Astrocyte (in vitro differentiated cells and primary cell): ENCODE measurements around the gene WDR35. TPM values are rescaled to one million over a fixed set of nuclear protein-coding genes. Genes with fewer than 3 reads are reported as not detected.

Experiments used
- DNase-seq: peaks from one replicate; pipeline ENCODE4 v3.0.0-alpha.2; 2010; ENCODE audit warnings: low read depth
- FAIRE-seq: peaks from 2 replicates; lab custom pipeline; 2011; peaks lifted over from hg19 to GRCh38; lab: Jason Lieb, UNC
- H2AFZ ChIP-seq: 2 replicates; pipeline ENCODE4 v1.6.0; 2012; ENCODE audit warnings: low read depth, low read length, inconsistent platforms
- H3K27ac ChIP-seq: 2 replicates; pipeline ENCODE4 v1.5.1; 2011; ENCODE audit warnings: low read depth, low read length, inconsistent platforms
- H3K27me3 ChIP-seq: 2 replicates; pipeline ENCODE4 v1.6.0; 2011; ENCODE audit warnings: low read length, inconsistent platforms; ENCODE audit not compliant: insufficient read depth
- H3K36me3 ChIP-seq: 2 replicates; pipeline ENCODE4 v1.5.1; 2011; ENCODE audit warnings: low read length, inconsistent platforms; ENCODE audit not compliant: insufficient read depth
- H3K4me1 ChIP-seq: 2 replicates; pipeline ENCODE4 v1.5.1; 2011; ENCODE audit warnings: low read length, inconsistent platforms; ENCODE audit not compliant: insufficient read depth
- H3K4me2 ChIP-seq: 2 replicates; pipeline ENCODE4 v1.6.0; 2012; ENCODE audit warnings: low read length, inconsistent platforms
- H3K4me3 ChIP-seq: 2 replicates; pipeline ENCODE4 v1.5.1; 2011; ENCODE audit warnings: low read depth, mild to moderate bottlenecking, low read length, inconsistent platforms; ENCODE audit not compliant: insufficient read depth
- H3K79me2 ChIP-seq: 2 replicates; pipeline ENCODE4 v1.6.0; 2012; ENCODE audit warnings: mild to moderate bottlenecking, low read length, inconsistent platforms; ENCODE audit not compliant: insufficient read depth
- H3K9ac ChIP-seq: 2 replicates; pipeline ENCODE4 v1.6.0; 2012; ENCODE audit warnings: mild to moderate bottlenecking, low read length, inconsistent platforms
- H3K9me3 ChIP-seq: 2 replicates; pipeline ENCODE4 v1.5.1; 2012; ENCODE audit warnings: low read depth, mild to moderate bottlenecking, low read length, inconsistent platforms; ENCODE audit not compliant: insufficient read depth
- H4K20me1 ChIP-seq: 2 replicates; pipeline ENCODE4 v1.6.0; 2012; ENCODE audit warnings: low read length, inconsistent platforms; ENCODE audit not compliant: insufficient read depth
- H3K27ac Mint-ChIP-seq: one replicate; pipeline ENCODE4 v1.8.0; 2021; ENCODE audit warnings: mild to moderate bottlenecking, mixed read lengths; ENCODE audit not compliant: unreplicated experiment
- H3K27me3 Mint-ChIP-seq: one replicate; pipeline ENCODE4 v1.8.0; 2021; ENCODE audit warnings: low read depth, mixed read lengths; ENCODE audit not compliant: unreplicated experiment
- H3K36me3 Mint-ChIP-seq: one replicate; pipeline ENCODE4 v1.8.0; 2021; ENCODE audit warnings: low read depth, mixed read lengths; ENCODE audit not compliant: unreplicated experiment
- H3K4me1 Mint-ChIP-seq: one replicate; pipeline ENCODE4 v1.8.0; 2021; ENCODE audit warnings: low read depth, mixed read lengths; ENCODE audit not compliant: unreplicated experiment
- H3K4me3 Mint-ChIP-seq: one replicate; pipeline ENCODE4 v1.8.0; 2021; ENCODE audit warnings: mild to moderate bottlenecking, moderate library complexity, mixed read lengths; ENCODE audit not compliant: unreplicated experiment
- H3K9me3 Mint-ChIP-seq: one replicate; pipeline ENCODE4 v1.8.0; 2021; ENCODE audit warnings: mild to moderate bottlenecking, mixed read lengths; ENCODE audit not compliant: unreplicated experiment
- EZH2 ChIP-seq: IDR thresholded peaks from 2 replicates; pipeline ENCODE4 v1.6.1; 2012; ENCODE audit warnings: mild to moderate bottlenecking, low read length, inconsistent platforms; ENCODE audit not compliant: insufficient read depth
- total RNA-seq: library from RNA; stranded (reverse); gene quantifications from 2 replicates; pipeline ENCODE4 v1.2.1, GENCODE V29; 2021
- TF ChIP-seq, protein P1 (sequence below): IDR thresholded peaks from 2 replicates; pipeline ENCODE4 v1.5.1; 2011; ENCODE audit warnings: low read depth, mild to moderate bottlenecking, inconsistent platforms, low read length, moderate library complexity; ENCODE audit not compliant: insufficient read depth

Gene WDR35
- total RNA-seq, 1 donor from 2014 or later = 9.6 TPM

DNA sequence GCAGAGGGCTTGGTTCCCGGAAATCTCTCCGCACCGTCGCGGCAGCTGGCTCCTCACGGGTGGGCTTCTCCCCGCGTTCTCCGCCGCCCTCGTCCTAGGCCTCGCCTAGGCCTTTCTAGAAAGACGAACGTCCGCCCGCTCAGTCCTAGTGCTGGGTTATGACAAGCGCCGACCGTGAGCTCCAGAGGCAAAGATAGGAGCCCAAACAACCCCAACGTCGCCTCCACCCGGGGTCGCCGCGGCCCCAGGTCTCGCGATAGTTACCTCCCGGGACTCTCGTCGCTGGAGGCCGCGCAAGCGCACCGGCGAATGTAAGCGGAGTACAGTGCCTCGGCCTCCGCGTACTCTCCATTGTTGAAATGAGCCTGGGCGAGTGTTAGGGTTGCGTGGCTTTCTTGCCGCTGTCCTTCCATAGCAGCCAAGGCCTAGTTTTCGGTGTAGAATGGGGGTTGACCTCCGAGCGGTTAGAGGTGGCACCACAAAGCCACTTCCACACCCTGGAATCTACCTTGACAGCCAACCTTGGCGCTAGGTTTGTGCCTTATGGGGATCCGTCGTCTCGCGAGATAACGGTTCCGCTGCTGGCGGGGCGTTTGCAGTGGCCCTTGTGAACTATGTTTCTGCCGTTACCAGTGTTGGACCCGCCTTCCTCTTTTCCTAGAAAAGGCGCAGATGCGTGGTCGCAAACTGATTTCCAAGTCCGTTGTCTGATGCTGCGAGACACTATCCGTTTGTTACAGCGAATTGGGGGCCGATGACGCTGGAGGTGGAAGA, 88.3 kb downstream of the WDR35 start, which contains the start of gene TTC32:
TSS of gene TTC32 (minus strand) at position 542 of the 774 bp plus-strand sequence. CDS start at position 413, 129 bp downstream.
- peaks cover 26% of the 10 kb centered on the region for H4K20me1 ChIP-seq
- DNase-seq (peak; percentile 93), FAIRE-seq (no peak)
- H3K9ac ChIP-seq = peak within 1 kb of the TSS; percentile 97
- peak within 1 kb of the TSS; percentile 99 for H3K27ac Mint-ChIP-seq
- no peaks in the 10 kb centered on the region for H3K36me3 Mint-ChIP-seq
- H3K27me3 ChIP-seq = no peaks in the 10 kb centered on the region
- H3K4me3 Mint-ChIP-seq = peak within 1 kb of the TSS; percentile 96
- TF ChIP-seq EZH2 = no peak
- TF ChIP-seq, protein P1, sequence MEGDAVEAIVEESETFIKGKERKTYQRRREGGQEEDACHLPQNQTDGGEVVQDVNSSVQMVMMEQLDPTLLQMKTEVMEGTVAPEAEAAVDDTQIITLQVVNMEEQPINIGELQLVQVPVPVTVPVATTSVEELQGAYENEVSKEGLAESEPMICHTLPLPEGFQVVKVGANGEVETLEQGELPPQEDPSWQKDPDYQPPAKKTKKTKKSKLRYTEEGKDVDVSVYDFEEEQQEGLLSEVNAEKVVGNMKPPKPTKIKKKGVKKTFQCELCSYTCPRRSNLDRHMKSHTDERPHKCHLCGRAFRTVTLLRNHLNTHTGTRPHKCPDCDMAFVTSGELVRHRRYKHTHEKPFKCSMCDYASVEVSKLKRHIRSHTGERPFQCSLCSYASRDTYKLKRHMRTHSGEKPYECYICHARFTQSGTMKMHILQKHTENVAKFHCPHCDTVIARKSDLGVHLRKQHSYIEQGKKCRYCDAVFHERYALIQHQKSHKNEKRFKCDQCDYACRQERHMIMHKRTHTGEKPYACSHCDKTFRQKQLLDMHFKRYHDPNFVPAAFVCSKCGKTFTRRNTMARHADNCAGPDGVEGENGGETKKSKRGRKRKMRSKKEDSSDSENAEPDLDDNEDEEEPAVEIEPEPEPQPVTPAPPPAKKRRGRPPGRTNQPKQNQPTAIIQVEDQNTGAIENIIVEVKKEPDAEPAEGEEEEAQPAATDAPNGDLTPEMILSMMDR = no peak
- H3K9me3 Mint-ChIP-seq = no peaks in the 10 kb centered on the region
- peaks cover 17% of the 10 kb centered on the region for H3K4me1 Mint-ChIP-seq
- H3K9me3 ChIP-seq = no peaks in the 10 kb centered on the region
- H3K4me1 ChIP-seq = peaks cover 17% of the 10 kb centered on the region
- no peaks in the 10 kb centered on the region for H3K27me3 Mint-ChIP-seq
- H3K79me2 ChIP-seq = peaks cover 41% of the 10 kb centered on the region
- H3K4me2 ChIP-seq = peak within 1 kb of the TSS; percentile 84
- peak within 1 kb of the TSS; percentile 97 for H2AFZ ChIP-seq
- peak within 1 kb of the TSS; percentile 99 for H3K27ac ChIP-seq
- H3K4me3 ChIP-seq = peak within 1 kb of the TSS; percentile 84
- no peaks in the 10 kb centered on the region for H3K36me3 ChIP-seq

DNA sequence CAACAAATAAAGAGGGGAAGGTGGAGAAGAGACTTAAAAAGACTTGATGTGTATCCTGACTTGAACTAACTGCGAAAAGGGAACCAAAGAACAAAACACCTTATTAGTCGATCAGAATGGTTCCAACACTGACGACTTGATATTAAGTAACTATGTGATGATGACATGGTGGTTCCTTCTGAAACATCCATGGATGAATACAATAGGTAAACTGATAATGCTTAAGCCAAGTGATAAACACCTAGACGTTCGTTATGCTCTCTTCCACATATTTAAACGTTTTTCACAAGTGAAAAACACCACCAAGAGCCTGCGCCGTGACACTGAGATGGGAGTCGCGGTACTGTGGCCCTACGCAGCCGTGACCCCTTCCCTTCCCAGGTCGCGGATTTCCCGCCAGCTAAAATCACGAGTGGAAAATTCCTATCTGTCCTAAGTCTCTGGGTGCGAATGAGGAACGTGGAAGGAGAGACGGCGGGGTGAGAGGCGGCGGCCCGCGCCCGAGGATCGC, 88.9 kb downstream of the WDR35 start:
- no peaks in the 10 kb centered on the region for H3K36me3 ChIP-seq
- Mint-ChIP-seq H3K4me1 (peaks cover 19% of the 10 kb centered on the region), H3K36me3 (no peaks in the 10 kb centered on the region), H3K4me3 (peak overlapping the region; percentile 96), H3K9me3 (no peaks in the 10 kb centered on the region), H3K27ac (peak overlapping the region; percentile 99), H3K27me3 (no peaks in the 10 kb centered on the region)
- peak overlapping the region; percentile 84 for H3K4me3 ChIP-seq
- peaks cover 17% of the 10 kb centered on the region for H3K4me1 ChIP-seq
- H3K79me2 ChIP-seq = peaks cover 47% of the 10 kb centered on the region
- peak overlapping the region; percentile 84 for H3K4me2 ChIP-seq
- H4K20me1 ChIP-seq = peaks cover 26% of the 10 kb centered on the region
- no peaks in the 10 kb centered on the region for H3K9me3 ChIP-seq
- TF ChIP-seq, protein P1 = no peak
- TF ChIP-seq EZH2 = no peak
- H2AFZ ChIP-seq = peak overlapping the region; percentile 97
- FAIRE-seq (no peak), DNase-seq (peak; percentile 6)
- no peaks in the 10 kb centered on the region for H3K27me3 ChIP-seq
- H3K27ac ChIP-seq = peak overlapping the region; percentile 99
- H3K9ac ChIP-seq = peak overlapping the region; percentile 97
